Measurements from ENCODE around the gene RASGRF2.

- TF ChIP-seq CTCF (IDR thresholded peaks at IDR 0.05; ENCODE audit: insufficient read depth, low read length) (no peak), REST (IDR thresholded peaks at IDR 0.05; ENCODE audit: insufficient replicate concordance, low read depth) (no peak)
Observed at GRCh38 chr5:81027481-81028058, 67.4 kb downstream of the RASGRF2 start.
